VCaP (cell line): Measurements from ENCODE around the gene NCOA7.
A peak's percentile ranks its signal among the peaks of the same experiment; 100 is the strongest.
"Not testable (repeated sequence)": the region's sequence is repeated elsewhere in the genome, so short reads cannot be mapped to it uniquely, and the experiment has no call there.

Source experiments
- H3K27ac ChIP-seq: fragments of 450-650 bp; 2 replicates; pipeline ENCODE4 v1.5.1; 2017
- TF ChIP-seq, protein P1 (sequence below): fragments of 450-650 bp; conservative IDR thresholded peaks from 2 replicates; pipeline ENCODE4 v1.5.1; 2017; ENCODE audit warnings: mild to moderate bottlenecking, moderate library complexity

The NCOA7 gene

DNA sequence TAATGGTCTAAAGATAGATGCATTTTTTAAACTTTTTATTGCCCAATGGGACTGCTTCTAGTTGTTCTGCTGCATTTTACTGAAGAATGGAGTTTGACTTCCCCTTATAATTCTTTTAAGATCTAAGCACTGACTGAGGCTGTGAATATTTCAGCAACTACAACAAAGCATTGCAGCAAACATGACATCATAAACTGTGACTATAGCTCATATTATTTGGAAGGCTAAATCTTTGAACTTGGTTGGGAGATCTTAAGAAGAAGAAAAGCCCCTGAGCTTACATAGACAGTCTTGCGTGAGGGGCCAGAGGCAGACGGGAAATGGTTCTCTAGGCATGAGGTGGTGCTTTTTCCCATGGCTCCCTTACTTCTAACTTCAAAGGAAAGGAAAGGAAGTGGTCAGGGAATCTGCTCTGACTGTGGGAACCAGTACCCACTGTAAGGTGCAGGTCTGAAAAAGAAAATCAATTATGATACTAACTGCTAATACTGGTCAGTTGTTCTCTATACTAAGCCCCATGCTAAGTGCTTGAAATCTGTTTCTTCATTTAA is 26.6 kb upstream of the NCOA7 start:
- TF ChIP-seq, protein P1, sequence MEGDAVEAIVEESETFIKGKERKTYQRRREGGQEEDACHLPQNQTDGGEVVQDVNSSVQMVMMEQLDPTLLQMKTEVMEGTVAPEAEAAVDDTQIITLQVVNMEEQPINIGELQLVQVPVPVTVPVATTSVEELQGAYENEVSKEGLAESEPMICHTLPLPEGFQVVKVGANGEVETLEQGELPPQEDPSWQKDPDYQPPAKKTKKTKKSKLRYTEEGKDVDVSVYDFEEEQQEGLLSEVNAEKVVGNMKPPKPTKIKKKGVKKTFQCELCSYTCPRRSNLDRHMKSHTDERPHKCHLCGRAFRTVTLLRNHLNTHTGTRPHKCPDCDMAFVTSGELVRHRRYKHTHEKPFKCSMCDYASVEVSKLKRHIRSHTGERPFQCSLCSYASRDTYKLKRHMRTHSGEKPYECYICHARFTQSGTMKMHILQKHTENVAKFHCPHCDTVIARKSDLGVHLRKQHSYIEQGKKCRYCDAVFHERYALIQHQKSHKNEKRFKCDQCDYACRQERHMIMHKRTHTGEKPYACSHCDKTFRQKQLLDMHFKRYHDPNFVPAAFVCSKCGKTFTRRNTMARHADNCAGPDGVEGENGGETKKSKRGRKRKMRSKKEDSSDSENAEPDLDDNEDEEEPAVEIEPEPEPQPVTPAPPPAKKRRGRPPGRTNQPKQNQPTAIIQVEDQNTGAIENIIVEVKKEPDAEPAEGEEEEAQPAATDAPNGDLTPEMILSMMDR, result no peak
- no peak overlapping the region for H3K27ac ChIP-seq

DNA sequence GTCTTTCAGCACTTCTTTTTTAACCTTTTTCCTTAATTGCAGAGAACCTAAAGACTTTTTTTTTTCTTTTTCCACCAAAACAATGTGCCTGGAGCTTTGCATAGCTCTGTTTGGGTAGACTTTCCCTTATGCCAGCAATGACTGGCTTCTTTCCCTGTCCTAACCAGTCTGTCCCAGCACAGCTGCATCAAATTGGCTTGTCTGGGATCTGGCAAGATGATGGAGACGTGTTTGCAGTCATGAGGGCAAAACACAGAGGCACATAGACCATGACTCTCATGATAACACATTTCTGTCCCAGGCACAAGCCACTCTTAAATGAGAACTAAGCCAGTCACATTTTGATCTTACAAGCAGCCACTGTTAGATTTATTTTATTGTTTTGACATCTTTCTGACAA is 24.8 kb upstream of the NCOA7 start:
- TF ChIP-seq, protein P1, result no peak
- H3K27ac ChIP-seq, result no peak overlapping the region

DNA sequence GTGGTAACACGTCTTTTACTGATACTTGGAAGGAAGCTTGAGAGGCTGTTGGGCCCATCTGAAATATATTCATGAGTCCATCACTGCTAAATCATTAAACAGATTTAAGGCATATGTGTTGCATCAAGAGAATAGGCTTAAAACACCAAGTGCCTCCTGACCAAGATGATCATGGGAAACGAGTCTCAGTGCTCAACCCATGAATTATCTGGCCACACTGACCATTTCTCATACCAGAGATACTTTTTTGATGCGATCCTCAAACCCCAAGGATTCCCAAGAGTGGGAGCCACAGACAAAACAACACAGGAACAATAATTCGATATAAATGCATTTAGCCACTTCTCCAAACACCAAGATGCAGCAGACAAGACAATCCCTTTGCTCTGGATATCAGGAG is 24.1 kb upstream of the NCOA7 start:
- H3K27ac ChIP-seq, result no peak overlapping the region
- TF ChIP-seq, protein P1, result no peak

DNA sequence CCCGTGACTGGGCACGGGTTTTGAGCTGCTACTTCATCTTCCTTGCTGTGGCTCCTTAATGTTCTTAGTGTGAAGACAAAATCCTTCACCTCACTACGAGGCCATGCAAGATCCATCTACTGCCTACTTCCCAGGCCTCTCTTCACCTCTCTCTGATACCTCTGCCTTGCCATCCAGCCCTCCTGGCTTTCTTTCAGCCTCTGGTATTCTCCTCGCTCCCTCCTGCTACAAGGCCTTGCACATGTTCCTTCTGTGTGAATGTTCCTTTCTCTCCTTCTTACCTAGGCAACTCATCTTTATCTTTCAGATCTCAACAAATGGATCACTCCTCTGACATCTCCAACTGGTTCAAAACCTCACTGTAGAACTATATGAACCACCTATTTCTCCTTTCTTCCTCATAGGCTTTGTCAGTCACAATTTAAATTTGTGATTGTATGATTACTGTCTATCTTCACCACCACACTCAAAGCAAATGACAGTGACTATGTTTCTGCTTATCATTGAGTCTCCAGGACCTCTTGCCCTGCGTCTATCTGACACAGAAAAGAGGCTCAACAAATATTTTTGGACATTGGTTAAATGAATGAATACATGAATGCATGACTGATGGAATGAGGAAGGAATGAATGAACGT is 21.5 kb upstream of the NCOA7 start:
- TF ChIP-seq, protein P1, result no peak
- no peak overlapping the region for H3K27ac ChIP-seq

DNA sequence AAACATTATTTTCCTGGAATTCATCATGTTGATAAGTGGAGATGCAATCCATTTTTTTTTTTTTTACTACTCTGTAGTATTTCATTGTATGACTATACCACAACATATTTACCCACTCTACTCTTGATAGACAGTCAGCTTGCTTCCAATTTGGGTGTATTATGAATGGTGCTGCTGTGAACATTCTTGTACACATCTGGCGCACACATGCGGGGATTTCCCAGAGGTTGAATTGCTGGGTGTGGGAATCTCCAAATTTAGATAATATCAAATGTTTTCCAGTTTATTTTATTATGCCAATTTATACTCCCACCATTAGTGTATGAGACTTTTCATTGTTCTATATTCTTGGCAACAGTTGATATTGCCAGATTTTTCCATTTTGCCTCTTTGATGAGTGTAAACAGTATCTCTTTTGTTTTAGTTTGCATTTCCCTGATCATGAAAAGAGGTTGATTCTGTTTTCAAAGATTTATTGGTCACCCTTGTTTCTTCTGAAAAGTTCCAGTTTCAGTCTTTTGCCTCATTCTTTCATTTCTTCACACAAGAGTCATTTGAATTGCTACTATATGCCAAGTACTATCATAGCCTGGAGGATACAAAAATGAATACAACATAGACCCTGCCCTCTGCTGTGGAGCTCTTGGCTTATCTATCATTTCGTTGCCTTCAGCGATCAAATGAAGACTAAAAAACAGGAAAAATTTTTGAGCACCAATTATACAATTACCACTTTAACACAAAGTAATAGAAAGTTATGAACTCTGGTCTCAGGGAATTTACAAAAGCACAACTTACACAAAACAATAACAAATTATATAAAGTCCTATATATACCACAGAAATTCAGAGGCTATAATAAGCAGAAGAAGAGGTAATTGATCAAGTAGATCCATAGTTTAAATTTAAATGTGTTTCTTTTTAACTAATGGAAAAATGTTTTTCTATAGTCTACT is 17.1 kb upstream of the NCOA7 start:
- TF ChIP-seq, protein P1, result no peak

DNA sequence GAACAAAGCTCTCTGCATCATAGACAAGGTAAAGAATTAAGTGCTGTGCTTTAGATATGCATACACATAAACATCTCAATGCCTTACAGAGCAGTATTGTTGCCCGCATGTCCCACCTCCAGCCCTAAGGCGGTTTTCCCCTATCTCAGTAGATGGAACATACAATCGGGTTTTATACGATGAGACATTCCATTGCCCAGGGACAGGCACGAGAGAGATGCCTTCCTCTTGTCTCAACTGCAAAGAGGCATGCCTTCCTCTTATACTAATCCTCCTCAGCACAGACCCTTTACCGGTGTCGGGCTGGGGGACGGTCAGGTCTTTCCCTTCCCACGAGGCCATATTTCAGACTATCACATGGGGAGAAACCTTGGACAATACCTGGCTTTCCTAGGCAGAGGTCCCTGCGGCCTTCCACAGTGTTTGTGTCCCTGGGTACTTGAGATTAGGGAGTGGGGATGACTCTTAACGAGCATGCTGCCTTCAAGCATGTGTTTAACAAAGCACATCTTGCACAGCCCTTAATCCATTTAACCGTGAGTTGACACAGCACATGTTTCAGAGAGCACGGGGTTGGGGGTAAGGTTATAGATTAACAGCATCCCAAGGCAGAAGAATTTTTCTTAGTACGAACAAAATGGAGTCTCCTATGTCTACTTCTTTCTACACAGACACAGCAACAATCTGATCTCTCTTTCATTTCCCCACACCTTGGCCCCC is 14.5 kb upstream of the NCOA7 start:
- not testable (repeated sequence) for H3K27ac ChIP-seq

More for the DNA sequence above, 17.1 kb upstream of the NCOA7 start:
- no peak overlapping the region for H3K27ac ChIP-seq

DNA sequence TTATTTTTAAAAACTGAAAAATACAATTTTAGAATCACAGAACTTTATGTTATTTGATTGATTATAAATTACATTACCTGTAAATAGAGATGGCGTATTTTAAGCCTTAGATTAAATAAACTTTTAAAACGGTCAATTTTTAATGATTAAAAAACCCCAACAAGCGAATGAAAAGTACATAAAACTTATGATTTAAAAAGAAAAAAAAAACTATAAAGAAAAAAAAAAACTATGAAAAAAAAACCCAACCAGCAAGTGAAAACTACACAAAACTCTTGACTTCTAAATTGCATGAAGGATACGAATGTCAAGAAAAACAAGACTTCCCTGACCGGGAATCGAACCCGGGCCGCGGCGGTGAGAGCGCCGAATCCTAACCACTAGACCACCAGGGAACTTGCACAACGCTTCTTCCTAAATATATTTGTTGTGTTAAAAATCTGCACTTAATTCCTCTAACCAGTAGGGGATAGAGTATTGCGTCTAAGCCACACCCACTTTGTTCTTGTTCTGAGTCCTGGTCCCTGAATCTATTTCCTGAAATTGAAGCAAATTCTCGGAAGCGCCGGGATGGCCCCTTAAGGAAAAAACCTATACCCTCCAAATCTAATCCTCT is 10.7 kb upstream of the NCOA7 start:
- peak overlapping the region; percentile 92 for H3K27ac ChIP-seq
- TF ChIP-seq, protein P1, result no peak
